Aorta (tissue), 5 donors: ENCODE measurements around the gene THAP7. TPM values are rescaled to one million over a fixed set of nuclear protein-coding genes. Genes with fewer than 3 reads are reported as not detected.
A peak's percentile ranks its signal among the peaks of the same experiment; 100 is the strongest.

Experiments
- ATAC-seq: fragments of 200-7000 bp; cut with Tn5 transposase; one replicate; pipeline ENCODE4 v1.9.1; 2022; ENCODE audit warnings: moderate library complexity; ENCODE audit not compliant: low FRiP score
- DNase-seq, 2 donors: peaks; one replicate each; pipeline ENCODE4 v3.0.0-alpha.2; 2020
- H3K27ac ChIP-seq, 2 donors: one replicate each; pipeline ENCODE4 v1.5.1; 2013; ENCODE audit warnings: low read length in 2 of 2, mild to moderate bottlenecking in 2 of 2, moderate library complexity in 2 of 2, control low read depth in 1 of 2, inconsistent platforms in 1 of 2, low read depth in 1 of 2
- H3K27me3 ChIP-seq, 2 donors: one replicate each; pipeline ENCODE4 v1.6.1; 2013; ENCODE audit warnings: control low read depth in 1 of 2, low read length in 1 of 2, mild to moderate bottlenecking in 1 of 2, moderate library complexity in 1 of 2; ENCODE audit not compliant: insufficient read depth in 2 of 2, control insufficient read depth in 1 of 2
- H3K36me3 ChIP-seq, 2 donors: one replicate each; pipeline ENCODE4 v1.6.1; 2013; ENCODE audit warnings: control low read depth in 1 of 2, low read length in 1 of 2, mild to moderate bottlenecking in 1 of 2; ENCODE audit not compliant: insufficient read depth in 2 of 2, control insufficient read depth in 1 of 2
- H3K4me1 ChIP-seq, 2 donors: one replicate each; pipeline ENCODE4 v1.6.1; 2013; ENCODE audit warnings: low read length in 2 of 2, control low read depth in 1 of 2, mild to moderate bottlenecking in 1 of 2, moderate library complexity in 1 of 2; ENCODE audit not compliant: insufficient read depth in 2 of 2, control insufficient read depth in 1 of 2
- H3K4me3 ChIP-seq, 2 donors: one replicate each; pipeline ENCODE4 v1.5.1; 2013; ENCODE audit warnings: low read length in 2 of 2, control low read depth in 1 of 2, mild to moderate bottlenecking in 1 of 2
- H3K9me3 ChIP-seq: one replicate; pipeline ENCODE4 v1.6.1; 2013; ENCODE audit warnings: mild to moderate bottlenecking, low read length; ENCODE audit not compliant: control insufficient read depth
- WGBS, 2 donors: extraction: QIAGEN DNeasy Blood & Tissue Kit; methylation state at CpG; one replicate each; pipeline ENCODE4 v1.1.7; 2013; 5-methylcytosine and 5-hydroxymethylcytosine counted together
- intact Hi-C, 2 donors: fragments of 100-400 bp; cut with DNase I; formaldehyde crosslinking; loops; one replicate each; pipeline versions ENCODE4 v1.14.2 to v1.15.0; 2022
- polyA plus RNA-seq, 2 donors: library from polyadenylated mRNA; stranded (reverse); fragments of 200-250 nt; gene quantifications; one replicate each; pipeline ENCODE4 v1.2.3, GENCODE V29; 2013
- total RNA-seq, 2 donors: library from RNA; stranded (reverse); fragmentation: NEBNext Ultra II Directional; extraction: Animal tissue kit (Norgen Biotek cat#: 25700); gene quantifications; one replicate each; pipeline ENCODE4 v1.2.1, GENCODE V29; 2021
- donor health status: healthy with polysubstance abuse.
- donor health status: Bipolar disorder and iron deficiency.
- donor health status: DM: no; HTN: no; CAD: no.
- donor health status: DM: no; HTN: no; CAD: no.
- donor health status: DM: yes; HTN: yes; CAD: no.

THAP7 gene
- total and polyA plus RNA-seq, 4 donors = 16.4 to 69.0 (median 18.9) TPM

DNA sequence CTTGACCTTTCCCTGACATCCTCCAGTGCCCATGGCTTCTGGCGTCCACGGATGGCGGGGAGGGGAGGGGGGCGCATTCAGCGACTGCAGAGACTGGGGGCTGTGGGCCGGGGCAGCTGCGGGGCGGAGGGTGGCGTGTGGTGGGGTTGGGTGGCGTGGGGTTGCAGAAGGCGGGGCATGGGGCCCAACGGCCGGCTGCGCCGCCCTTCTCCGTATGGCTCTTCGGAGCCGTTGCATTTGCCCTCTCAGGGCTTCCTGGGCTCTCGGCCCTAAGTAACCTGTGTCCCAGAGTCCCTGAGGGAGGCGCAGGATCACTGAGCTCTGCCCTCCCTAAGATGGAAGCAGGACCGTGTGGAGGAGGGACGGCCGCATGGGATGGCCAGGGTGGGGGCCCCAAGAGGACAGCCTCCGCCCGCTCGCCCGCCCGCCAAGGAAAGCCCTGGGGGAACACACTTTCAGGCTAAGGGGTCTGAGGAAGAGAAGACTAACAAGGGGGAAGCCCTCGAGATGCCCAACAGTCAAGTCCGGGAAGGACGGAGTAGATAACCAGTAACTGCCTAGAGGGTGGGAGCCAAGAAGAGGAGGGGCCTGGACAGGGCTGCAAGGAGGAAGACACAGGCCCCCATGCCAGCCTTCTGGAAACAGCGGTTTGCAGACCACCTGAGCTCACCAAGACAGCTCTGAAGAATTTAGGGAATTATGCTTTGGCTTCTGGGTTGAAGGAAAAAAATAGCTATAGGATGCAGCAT is 44.1 kb downstream of the THAP7 start:
- ATAC-seq = peak; percentile 68
- Histone ChIP-seq H3K4me1 (no peaks in the 10 kb centered on the region), H3K27me3 (no peaks in the 10 kb centered on the region), H3K36me3 (no peaks in the 10 kb centered on the region), H3K4me3 (peak overlapping the region; percentile 22 to 44), H3K9me3 (no peaks in the 10 kb centered on the region), H3K27ac (no peak overlapping the region)
- intact Hi-C loops = no loop called here
- 1 to 2% methylated on average over 18 to 32 of the region's 32 CpGs for WGBS, 2 donors
- no peak for DNase-seq

DNA sequence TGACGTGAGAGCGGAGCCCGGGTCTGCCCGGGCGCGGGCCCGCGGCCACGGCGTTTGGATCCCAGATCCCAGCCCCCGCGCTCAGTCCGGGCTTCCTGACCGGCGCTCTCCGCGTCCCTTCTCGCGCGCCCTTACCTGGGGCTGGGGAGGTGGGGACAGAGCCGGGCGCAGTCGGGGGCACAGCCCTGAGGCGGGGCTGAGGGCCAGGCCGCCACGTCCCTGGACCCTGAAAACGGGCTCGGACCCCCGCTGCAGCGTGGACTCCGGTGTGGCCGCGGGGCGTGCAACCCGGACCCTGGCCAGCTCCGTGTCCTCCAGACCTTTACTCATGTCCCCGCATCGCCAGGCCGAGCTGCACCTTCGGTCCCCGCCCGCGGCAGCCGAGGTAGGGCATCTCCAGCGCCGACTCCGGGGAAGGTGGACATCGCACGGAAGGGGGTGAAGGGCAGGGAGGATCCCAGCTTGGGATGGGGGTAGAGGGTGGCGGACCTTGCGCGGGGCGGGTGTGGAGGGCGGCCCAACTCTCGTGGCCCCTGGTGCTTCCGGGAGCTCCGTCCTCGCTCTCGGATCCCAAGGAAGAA is 44.7 kb downstream of the THAP7 start:
- WGBS, 2 donors = 0 to 1% methylated on average over 52 to 59 of the region's 59 CpGs
- no peak overlapping the region for H3K27ac ChIP-seq
- no peaks in the 10 kb centered on the region for H3K4me1 ChIP-seq

DNA sequence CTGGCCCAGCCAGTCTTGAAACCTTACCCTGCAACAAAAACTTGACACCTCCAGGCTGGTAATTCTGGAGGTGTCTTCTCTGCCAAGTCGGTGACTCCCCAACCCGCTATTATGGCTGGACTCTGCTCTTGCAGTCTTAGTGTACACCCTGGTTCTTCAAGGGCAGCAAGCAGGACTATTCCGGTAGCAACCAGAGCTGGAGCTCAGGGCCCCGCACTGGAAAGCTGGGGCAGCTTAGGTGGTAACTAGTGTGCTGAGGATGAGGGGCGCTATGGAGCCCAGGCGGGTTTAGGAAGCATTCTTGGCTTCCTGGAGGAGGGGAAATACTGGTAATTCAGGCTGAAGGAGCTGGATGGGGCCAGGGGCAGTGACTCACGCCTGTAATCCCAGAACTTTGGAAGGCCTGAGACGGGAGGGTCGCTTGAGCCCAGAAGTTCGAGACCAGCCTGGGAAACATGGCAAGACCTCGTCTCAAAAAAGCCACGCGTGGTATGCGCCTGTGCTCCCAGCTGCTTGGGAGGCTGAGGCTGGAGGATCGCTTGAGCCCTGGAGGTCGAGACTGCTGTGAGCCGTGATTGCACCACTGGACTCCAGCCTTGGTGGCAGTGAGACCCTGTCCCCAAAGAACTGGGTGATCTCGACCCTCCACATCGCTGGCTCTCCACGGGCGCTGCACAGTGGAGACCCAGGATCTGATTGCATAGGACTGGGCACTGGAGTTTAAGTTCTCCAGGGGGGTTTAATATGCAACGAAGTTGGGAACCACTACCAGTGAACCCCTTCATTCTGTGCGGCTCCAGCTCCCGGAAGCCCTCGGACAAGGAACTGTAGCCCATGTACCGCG is 45.4 kb downstream of the THAP7 start:
- Histone ChIP-seq H3K4me1 (no peaks in the 10 kb centered on the region), H3K27me3 (no peaks in the 10 kb centered on the region), H3K9me3 (no peaks in the 10 kb centered on the region), H3K4me3 (no peak overlapping the region), H3K36me3 (no peaks in the 10 kb centered on the region), H3K27ac (no peak overlapping the region)
- WGBS, 2 donors = 40 to 44% methylated on average over 27 of the region's 27 CpGs
- DNase-seq (no peak), ATAC-seq (no peak)
- intact Hi-C loops = no loop called here

More for the DNA sequence above, 44.7 kb downstream of the THAP7 start:
- no peaks in the 10 kb centered on the region for H3K27me3 ChIP-seq
- no peaks in the 10 kb centered on the region for H3K36me3 ChIP-seq
- DNase-seq (no peak), ATAC-seq (peak; percentile 65)
- peak overlapping the region; percentile 22 to 44 for H3K4me3 ChIP-seq
- no peaks in the 10 kb centered on the region for H3K9me3 ChIP-seq
- intact Hi-C loops = no loop called here

DNA sequence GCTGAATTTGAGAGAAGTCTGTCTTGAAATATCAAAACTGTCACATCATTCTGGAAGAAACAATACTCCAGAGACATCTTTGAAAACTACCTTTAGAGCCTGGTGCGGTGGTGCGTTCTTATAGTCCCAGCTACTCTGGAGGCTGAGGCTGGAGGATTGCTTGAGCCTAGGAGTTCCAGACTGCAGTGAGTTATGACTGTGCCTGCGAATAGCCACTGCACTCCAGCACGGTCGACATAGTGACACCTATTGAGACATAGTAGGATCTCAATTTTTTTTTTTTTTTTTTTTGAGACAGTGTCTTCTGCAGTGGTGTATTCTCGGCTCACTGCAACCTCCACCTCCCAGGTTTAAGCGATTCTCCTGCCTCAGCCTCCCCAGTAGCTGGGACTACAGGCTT is 46.4 kb downstream of the THAP7 start:
- no peak for ATAC-seq
- no peaks in the 10 kb centered on the region for H3K4me1 ChIP-seq
- H3K27ac ChIP-seq = no peak overlapping the region
- DNase-seq = no peak
- no peaks in the 10 kb centered on the region for H3K27me3 ChIP-seq
- no peak overlapping the region for H3K4me3 ChIP-seq
- no peaks in the 10 kb centered on the region for H3K9me3 ChIP-seq
- peaks cover 0 to 1% of the 10 kb centered on the region in 2 donors for H3K36me3 ChIP-seq
- WGBS, 2 donors = 90 to 91% methylated on average over 7 of the region's 7 CpGs
- intact Hi-C loops = no loop called here

DNA sequence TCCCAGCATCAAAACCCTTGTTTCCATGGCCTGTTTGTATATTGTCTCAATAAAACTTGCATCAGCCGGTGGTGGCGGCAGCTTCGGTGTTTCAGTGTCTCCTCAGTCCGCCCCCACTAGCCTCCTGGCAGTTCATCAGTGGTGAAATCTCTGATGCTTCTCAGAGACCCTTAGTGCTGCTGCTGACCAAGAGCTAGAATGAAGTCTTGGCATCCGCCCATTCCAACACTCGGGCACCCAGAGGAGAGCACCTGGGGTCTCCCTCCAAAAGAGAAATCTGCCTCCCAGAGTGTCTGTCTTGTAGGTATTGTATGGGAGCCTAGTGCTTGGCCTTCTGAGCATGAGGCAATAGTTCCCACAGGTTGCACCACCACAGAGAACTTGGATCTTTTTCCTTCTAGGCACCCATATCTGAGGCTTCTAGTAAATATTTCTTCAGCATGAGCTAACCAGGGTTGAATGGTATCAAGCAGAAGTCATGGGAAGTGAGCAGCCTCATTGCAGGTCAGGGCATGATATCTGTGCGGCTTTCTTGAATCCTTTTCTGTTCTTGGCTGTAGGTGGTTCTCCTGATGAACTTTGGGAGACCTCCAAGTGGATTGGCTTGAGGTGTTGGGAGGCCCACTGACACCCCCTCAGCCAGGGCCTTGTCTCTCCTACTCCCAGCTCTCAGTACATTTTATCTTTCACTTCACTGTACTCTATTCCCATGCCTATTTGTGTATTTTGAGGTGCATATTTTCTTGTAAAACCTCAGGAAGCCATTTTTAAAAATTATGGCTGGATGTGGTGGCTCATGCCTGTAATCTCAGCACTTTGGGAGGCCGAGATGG is 48.0 kb downstream of the THAP7 start:
- Histone ChIP-seq H3K27ac (no peak overlapping the region), H3K9me3 (no peaks in the 10 kb centered on the region), H3K4me3 (no peak overlapping the region), H3K36me3 (peaks cover 0 to 5% of the 10 kb centered on the region in 2 donors), H3K4me1 (no peaks in the 10 kb centered on the region), H3K27me3 (no peaks in the 10 kb centered on the region)
- intact Hi-C loops = no loop called here
- 89 to 90% methylated on average over 8 of the region's 8 CpGs for WGBS, 2 donors
- ATAC-seq = no peak
- DNase-seq = peak in 1 of 2 donors; percentile 56

DNA sequence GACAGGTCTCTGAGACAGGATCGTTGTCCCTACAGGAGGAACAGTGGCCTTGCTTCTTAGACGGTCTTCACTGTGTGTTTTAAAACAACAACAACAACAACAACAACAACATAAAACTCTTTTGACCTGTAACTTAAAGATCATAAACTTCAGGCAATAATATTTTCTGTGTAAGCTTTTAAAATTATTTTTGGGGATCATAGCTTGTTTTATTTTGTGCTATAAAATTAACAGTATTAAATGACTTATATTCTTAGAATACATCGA is 48.6 kb downstream of the THAP7 start:
- no peak for DNase-seq
- intact Hi-C loops = no loop called here
- no peak overlapping the region for H3K4me3 ChIP-seq
- H3K36me3 ChIP-seq = peaks cover 0 to 5% of the 10 kb centered on the region in 2 donors
- 68 to 70% methylated on average over 3 of the region's 3 CpGs for WGBS, 2 donors
- no peak for ATAC-seq
- no peak overlapping the region for H3K27ac ChIP-seq
- H3K9me3 ChIP-seq = no peaks in the 10 kb centered on the region
- H3K27me3 ChIP-seq = no peaks in the 10 kb centered on the region
- no peaks in the 10 kb centered on the region for H3K4me1 ChIP-seq

DNA sequence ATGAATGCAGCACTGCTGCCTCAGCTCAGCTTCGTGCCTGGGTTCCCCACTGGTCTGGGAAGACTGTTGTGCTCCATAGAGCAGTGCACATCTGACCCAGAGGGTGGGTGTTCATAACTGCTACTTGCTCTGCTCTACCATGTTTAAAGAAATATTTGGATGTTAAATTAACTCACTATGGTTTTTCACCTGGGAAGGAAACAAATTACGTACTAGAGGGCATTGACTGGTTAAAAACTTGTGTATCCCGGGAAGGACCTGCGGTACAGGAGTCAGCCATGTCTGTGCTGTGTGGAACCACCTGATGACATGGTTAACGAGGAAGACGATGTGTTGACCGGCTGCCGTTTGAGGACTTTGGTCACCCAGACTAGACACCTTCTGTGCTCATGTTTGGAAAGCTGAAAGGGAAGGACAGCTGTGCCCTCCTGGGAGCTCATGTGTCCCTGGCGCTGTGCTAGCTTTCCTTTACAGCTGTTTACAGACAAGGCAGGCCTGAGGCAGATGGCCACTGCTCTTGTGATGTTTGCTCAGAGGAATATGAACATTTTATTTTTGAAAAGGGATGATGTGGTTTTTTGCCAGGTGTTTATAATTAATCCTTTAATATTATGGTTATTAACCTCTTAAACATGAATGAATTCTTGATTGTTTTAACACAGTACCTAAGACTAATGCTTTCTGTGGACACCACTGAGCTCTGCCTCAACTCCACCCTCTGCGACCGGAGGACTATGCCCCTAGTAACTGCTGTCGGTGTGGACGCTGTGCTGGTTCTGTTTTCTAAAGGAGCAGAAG is 49.2 kb downstream of the THAP7 start:
- 82 to 84% methylated on average over 13 of the region's 13 CpGs for WGBS, 2 donors

DNA sequence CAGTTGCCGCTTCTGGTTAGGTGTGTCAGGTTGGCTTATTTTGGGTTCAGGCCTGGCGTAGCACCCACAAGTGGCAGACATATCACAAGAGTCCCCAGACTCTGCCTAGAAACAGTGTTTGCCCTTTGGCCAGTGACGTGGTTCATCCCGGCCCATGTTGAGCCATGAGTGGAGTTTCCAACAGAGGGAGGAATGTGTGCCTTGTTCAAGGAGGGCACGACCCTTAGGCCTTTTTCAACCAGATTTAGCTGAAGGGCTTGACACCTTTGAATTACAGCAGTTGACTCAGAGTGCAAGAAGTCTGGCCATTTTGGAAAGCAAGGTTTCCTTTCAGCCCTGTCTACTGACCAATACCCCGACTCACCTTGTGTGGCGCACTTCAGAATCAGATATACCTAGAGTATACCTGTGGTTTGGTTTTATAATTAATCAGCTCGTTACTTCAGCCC is 50.0 kb downstream of the THAP7 start:
- no peak overlapping the region for H3K4me3 ChIP-seq
- peaks cover 0 to 5% of the 10 kb centered on the region in 2 donors for H3K36me3 ChIP-seq
- ATAC-seq = no peak
- DNase-seq = peak in 1 of 2 donors; percentile 42
- no peak overlapping the region for H3K27ac ChIP-seq
- no peaks in the 10 kb centered on the region for H3K4me1 ChIP-seq
- no peaks in the 10 kb centered on the region for H3K9me3 ChIP-seq
- intact Hi-C loops = no loop called here
- no peaks in the 10 kb centered on the region for H3K27me3 ChIP-seq
- WGBS, 2 donors = 82 to 85% methylated on average over 8 of the region's 8 CpGs

More for the DNA sequence above, 49.2 kb downstream of the THAP7 start:
- no peaks in the 10 kb centered on the region for H3K27me3 ChIP-seq
- intact Hi-C loops = no loop called here
- H3K4me1 ChIP-seq = no peaks in the 10 kb centered on the region
- ATAC-seq = no peak
- H3K9me3 ChIP-seq = no peaks in the 10 kb centered on the region
- DNase-seq = peak in 1 of 2 donors; percentile 41
- H3K36me3 ChIP-seq = peaks cover 0 to 5% of the 10 kb centered on the region in 2 donors
- H3K4me3 ChIP-seq = no peak overlapping the region
- no peak overlapping the region for H3K27ac ChIP-seq
